ENCODE data around the gene CD59. TPM values are rescaled to one million over a fixed set of nuclear protein-coding genes. Genes with fewer than 3 reads are reported as not detected.

The CD59 gene
- polyA plus RNA-seq, 3 donors: 3.7 to 34.9 (median 21.1) TPM

GRCh38 chr11:33713151-33713855 is 22.9 kb downstream of the CD59 start:
- Histone ChIP-seq H3K36me3 (replicated peaks in 1 of 2; ENCODE audit: control insufficient read depth in 1 of 2, insufficient read depth in 2 of 2, low read length in 2 of 2) (no peaks in the 10 kb centered on the region), H3K27me3 (ENCODE audit: control insufficient read depth in 2 of 2, insufficient read depth in 2 of 2, low read length in 2 of 2) (no peaks in the 10 kb centered on the region), H3K9ac (ENCODE audit: insufficient read depth, low read length, poor library complexity, severe bottlenecking) (no peak overlapping the region), H3K4me3 (replicated peaks in 1 of 3; ENCODE audit: low read depth in 2 of 3, low read length in 3 of 3) (no peak overlapping the region), H3K4me1 (ENCODE audit: control insufficient read depth in 1 of 2, insufficient read depth in 2 of 2, low read length in 2 of 2) (no peaks in the 10 kb centered on the region), H3K9me3 (replicated peaks in 1 of 2; ENCODE audit: control insufficient read depth in 1 of 2, insufficient read depth in 1 of 2, low read length in 2 of 2) (no peaks in the 10 kb centered on the region), H3K27ac (ENCODE audit: low read depth in 1 of 2, low read length in 2 of 2) (no peak overlapping the region), H3K4me2 (replicated peaks; ENCODE audit: extremely low read depth, low read length, poor library complexity, severe bottlenecking) (no peak overlapping the region), H2AFZ (ENCODE audit: insufficient read depth, low read depth, low read length, poor library complexity, severe bottlenecking) (no peak overlapping the region), H4K20me1 (ENCODE audit: insufficient read depth, low read length) (no peaks in the 10 kb centered on the region), H3K79me2 (ENCODE audit: insufficient read depth, low read length) (no peaks in the 10 kb centered on the region)
- Mint-ChIP-seq H3K4me3 (no peak overlapping the region), H3K27me3 (ENCODE audit: low read depth in 3 of 3) (no peaks in the 10 kb centered on the region), H3K27ac (no peak overlapping the region), H3K36me3 (peaks cover 7 to 21% of the 10 kb centered on the region in 2 donors), H3K4me1 (no peaks in the 10 kb centered on the region), H3K9me3 (no peaks in the 10 kb centered on the region)
- WGBS (ENCODE audit: insufficient coverage): 100% methylated on average over 1 of the region's 5 CpGs
- DNase-seq: no peak
- intact Hi-C loops (cut with micrococcal nuclease): no loop called here
- no peak for TF ChIP-seq CTCF (IDR thresholded peaks at IDR 0.05)

- H3K4me1 Mint-ChIP-seq: no peaks in the 10 kb centered on the region
- Histone ChIP-seq H3K4me1 (ENCODE audit: control insufficient read depth in 1 of 2, insufficient read depth in 2 of 2, low read length in 2 of 2) (no peaks in the 10 kb centered on the region), H3K79me2 (ENCODE audit: insufficient read depth, low read length) (no peaks in the 10 kb centered on the region), H3K9ac (ENCODE audit: insufficient read depth, low read length, poor library complexity, severe bottlenecking) (no peak overlapping the region), H3K9me3 (replicated peaks in 1 of 2; ENCODE audit: control insufficient read depth in 1 of 2, insufficient read depth in 1 of 2, low read length in 2 of 2) (no peaks in the 10 kb centered on the region), H4K20me1 (ENCODE audit: insufficient read depth, low read length) (no peaks in the 10 kb centered on the region), H3K27ac (ENCODE audit: low read depth in 1 of 2, low read length in 2 of 2) (no peak overlapping the region), H3K27me3 (ENCODE audit: control insufficient read depth in 2 of 2, insufficient read depth in 2 of 2, low read length in 2 of 2) (no peaks in the 10 kb centered on the region), H3K36me3 (replicated peaks in 1 of 2; ENCODE audit: control insufficient read depth in 1 of 2, insufficient read depth in 2 of 2, low read length in 2 of 2) (no peaks in the 10 kb centered on the region), H3K4me3 (replicated peaks in 1 of 3; ENCODE audit: low read depth in 2 of 3, low read length in 3 of 3) (no peak overlapping the region), H2AFZ (ENCODE audit: insufficient read depth, low read depth, low read length, poor library complexity, severe bottlenecking) (no peak overlapping the region), H3K4me2 (replicated peaks; ENCODE audit: extremely low read depth, low read length, poor library complexity, severe bottlenecking) (no peak overlapping the region)
- no peaks in the 10 kb centered on the region for H3K27me3 Mint-ChIP-seq (ENCODE audit: low read depth in 3 of 3)
- peaks cover 7 to 21% of the 10 kb centered on the region in 2 donors for H3K36me3 Mint-ChIP-seq
- no peak overlapping the region for H3K27ac Mint-ChIP-seq
- no peak for DNase-seq
- H3K4me3 Mint-ChIP-seq: no peak overlapping the region
- intact Hi-C loops (cut with micrococcal nuclease): no loop called here
- H3K9me3 Mint-ChIP-seq: no peaks in the 10 kb centered on the region
- no peak for TF ChIP-seq CTCF (IDR thresholded peaks at IDR 0.05)
- WGBS (ENCODE audit: insufficient coverage): 100% methylated on average over 1 of the region's 3 CpGs
These were observed 23.8 kb downstream of the CD59 start for GRCh38 chr11:33712436-33712835.

All from CD14-positive monocyte (primary cell).